Osteocyte (in vitro differentiated cells): ENCODE data around the gene RHOF. TPM values are rescaled to one million over a fixed set of nuclear protein-coding genes. Genes with fewer than 3 reads are reported as not detected.

Source experiments
- DNase-seq: peaks from one replicate; pipeline ENCODE4 v3.0.0; 2021; ENCODE audit warnings: mixed read lengths; ENCODE audit not compliant: unreplicated experiment; ENCODE audit errors: extremely low spot score
- H3K27ac Mint-ChIP-seq: one replicate; pipeline ENCODE4 v1.8.0; 2021; ENCODE audit warnings: mild to moderate bottlenecking, mixed read lengths; ENCODE audit not compliant: unreplicated experiment
- H3K27me3 Mint-ChIP-seq: one replicate; pipeline ENCODE4 v1.8.0; 2021; ENCODE audit warnings: mixed read lengths; ENCODE audit not compliant: unreplicated experiment
- H3K36me3 Mint-ChIP-seq: one replicate; pipeline ENCODE4 v1.8.0; 2021; ENCODE audit warnings: mixed read lengths; ENCODE audit not compliant: unreplicated experiment
- H3K4me1 Mint-ChIP-seq: one replicate; pipeline ENCODE4 v1.8.0; 2021; ENCODE audit warnings: mixed read lengths; ENCODE audit not compliant: unreplicated experiment
- H3K4me3 Mint-ChIP-seq: one replicate; pipeline ENCODE4 v1.8.0; 2021; ENCODE audit warnings: mild to moderate bottlenecking, moderate library complexity, mixed read lengths; ENCODE audit not compliant: unreplicated experiment
- H3K9me3 Mint-ChIP-seq: one replicate; pipeline ENCODE4 v1.8.0; 2021; ENCODE audit warnings: mixed read lengths; ENCODE audit not compliant: unreplicated experiment
- CTCF ChIP-seq: fragments of 200-600 bp; sonication (generic); IDR thresholded peaks from 2 replicates; pipeline ENCODE4 v1.5.0; 2021; ENCODE audit warnings: antibody characterized with exemption, mild to moderate bottlenecking, moderate library complexity
- total RNA-seq: library from RNA; stranded (reverse); gene quantifications from 2 replicates; pipeline ENCODE4 v1.2.1, GENCODE V29; 2021

The RHOF gene
- total RNA-seq, 1 donor from 2014 or later: 11.3 TPM

DNA sequence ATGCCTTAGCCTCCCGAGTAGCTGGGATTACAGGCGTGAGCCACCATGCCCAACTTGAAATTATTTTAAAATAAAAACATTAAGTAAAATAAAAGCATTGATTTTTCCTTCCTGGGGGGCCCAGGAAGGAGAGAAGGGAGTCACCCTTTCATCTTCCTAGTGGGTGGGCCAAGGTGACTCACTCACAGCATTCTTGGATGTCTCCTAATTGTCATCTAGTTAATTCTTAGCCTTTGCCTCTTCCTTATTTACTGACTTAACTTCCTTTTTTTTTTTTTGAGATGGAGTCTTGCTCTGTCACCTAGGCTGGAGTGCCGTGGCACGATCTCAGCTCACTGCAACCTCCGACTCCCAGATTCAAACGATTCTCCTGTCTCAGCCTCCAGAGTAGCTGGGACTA, 51.7 kb downstream of the RHOF start:
- H3K4me1 Mint-ChIP-seq: no peaks in the 10 kb centered on the region
- no peak for TF ChIP-seq CTCF
- H3K27me3 Mint-ChIP-seq: no peaks in the 10 kb centered on the region
- H3K36me3 Mint-ChIP-seq: no peaks in the 10 kb centered on the region
- H3K4me3 Mint-ChIP-seq: no peak overlapping the region
- DNase-seq: no peak
- no peak overlapping the region for H3K27ac Mint-ChIP-seq
- H3K9me3 Mint-ChIP-seq: no peaks in the 10 kb centered on the region

DNA sequence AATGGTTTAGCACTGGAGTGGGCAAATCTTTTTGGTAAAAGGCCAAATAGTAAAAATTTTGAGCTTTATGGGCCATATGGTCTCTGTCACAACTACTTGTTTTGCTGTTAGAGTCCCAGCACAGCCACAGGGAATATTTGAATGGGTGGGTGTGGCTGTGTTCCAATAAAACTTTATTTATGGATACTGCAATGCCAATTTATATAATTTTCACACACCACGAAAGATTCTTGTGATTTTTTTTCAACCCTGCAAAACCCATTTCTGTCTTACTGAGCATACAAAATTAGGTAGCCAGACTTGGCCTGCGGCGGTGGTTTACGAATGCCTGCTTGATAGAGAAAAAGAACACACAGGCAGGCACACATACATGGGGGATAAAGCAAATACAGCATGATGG, 52.6 kb downstream of the RHOF start:
- no peak overlapping the region for H3K27ac Mint-ChIP-seq
- H3K36me3 Mint-ChIP-seq: no peaks in the 10 kb centered on the region
- no peak for TF ChIP-seq CTCF
- H3K27me3 Mint-ChIP-seq: no peaks in the 10 kb centered on the region
- no peak for DNase-seq
- no peak overlapping the region for H3K4me3 Mint-ChIP-seq
- H3K4me1 Mint-ChIP-seq: no peaks in the 10 kb centered on the region
- no peaks in the 10 kb centered on the region for H3K9me3 Mint-ChIP-seq

DNA sequence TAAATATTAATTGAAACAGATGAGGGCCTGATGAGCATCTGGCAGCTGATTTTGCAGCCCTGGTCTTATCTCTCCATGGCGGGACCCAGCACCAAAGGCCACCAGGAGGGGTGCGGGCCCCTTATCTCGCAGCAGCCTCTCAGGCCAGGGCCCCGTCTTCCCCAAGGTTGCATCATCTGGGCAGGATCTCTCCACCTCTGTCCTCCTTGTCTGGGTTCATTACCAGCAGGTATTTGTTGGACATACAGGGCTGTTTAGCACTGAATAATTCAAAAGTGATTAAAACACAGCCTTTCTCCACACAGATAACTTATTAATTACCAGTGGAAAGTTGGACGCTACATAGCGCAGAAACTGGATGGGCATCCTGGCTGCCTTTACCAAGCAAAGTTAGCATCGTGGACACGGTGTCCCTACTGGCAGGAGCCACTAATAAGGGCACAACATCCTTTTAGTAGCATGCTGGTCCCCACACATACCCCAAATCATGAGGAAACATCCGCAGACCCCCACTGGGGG, 55.1 kb downstream of the RHOF start:
- H3K4me3 Mint-ChIP-seq: no peak overlapping the region
- no peaks in the 10 kb centered on the region for H3K36me3 Mint-ChIP-seq
- TF ChIP-seq CTCF: no peak
- no peaks in the 10 kb centered on the region for H3K4me1 Mint-ChIP-seq
- no peak overlapping the region for H3K27ac Mint-ChIP-seq
- no peak for DNase-seq
- H3K9me3 Mint-ChIP-seq: no peaks in the 10 kb centered on the region
- H3K27me3 Mint-ChIP-seq: no peaks in the 10 kb centered on the region

GRCh38 chr12:121733849-121734248, 59.6 kb downstream of the RHOF start:
- no peaks in the 10 kb centered on the region for H3K4me1 Mint-ChIP-seq
- H3K27me3 Mint-ChIP-seq: no peaks in the 10 kb centered on the region
- H3K4me3 Mint-ChIP-seq: no peak overlapping the region
- no peak overlapping the region for H3K27ac Mint-ChIP-seq
- no peak for TF ChIP-seq CTCF
- H3K36me3 Mint-ChIP-seq: no peaks in the 10 kb centered on the region
- no peak for DNase-seq
- no peaks in the 10 kb centered on the region for H3K9me3 Mint-ChIP-seq

GRCh38 chr12:121731473-121731872, 62.0 kb downstream of the RHOF start:
- no peak for TF ChIP-seq CTCF
- Mint-ChIP-seq H3K36me3 (no peaks in the 10 kb centered on the region), H3K4me3 (no peak overlapping the region), H3K4me1 (no peaks in the 10 kb centered on the region), H3K27ac (no peak overlapping the region), H3K9me3 (no peaks in the 10 kb centered on the region), H3K27me3 (no peaks in the 10 kb centered on the region)
- DNase-seq: no peak
